ENCODE data around the gene TCTN2.

Gene TCTN2

GRCh38 chr12:123713823-123714585, 43.1 kb downstream of the TCTN2 start:
- H3K4me3 ChIP-seq (replicated peaks; ENCODE audit: insufficient read depth, low read length): no peak overlapping the region

GRCh38 chr12:123715195-123715594, 44.3 kb downstream of the TCTN2 start:
- no peak for TF ChIP-seq POLR2AphosphoS5 (IDR thresholded peaks at IDR 0.05; ENCODE audit: low read depth)
- no peak for TF ChIP-seq GABPA (IDR thresholded peaks at IDR 0.05; ENCODE audit: low read depth)
- no peak for TF ChIP-seq SPI1 (IDR thresholded peaks at IDR 0.05; ENCODE audit: borderline replicate concordance, low read depth)
- TF ChIP-seq REST (IDR thresholded peaks at IDR 0.05; ENCODE audit: insufficient replicate concordance, low read depth): no peak
- no peak for TF ChIP-seq CTCF (IDR thresholded peaks at IDR 0.05; ENCODE audit: insufficient read depth, low read length)
- no peak overlapping the region for H3K4me3 ChIP-seq (replicated peaks; ENCODE audit: insufficient read depth, low read length)
- H3K27ac ChIP-seq (replicated peaks): no peak overlapping the region
- H3K27me3 ChIP-seq (ENCODE audit: insufficient read depth, poor library complexity, severe bottlenecking): no peaks in the 10 kb centered on the region
- DNase-seq (ENCODE audit: low read depth in 1 of 2, low spot score in 1 of 2): no peak

More at GRCh38 chr12:123713823-123714585, 43.1 kb downstream of the TCTN2 start:
- Histone ChIP-seq H3K27me3 (ENCODE audit: insufficient read depth, poor library complexity, severe bottlenecking) (no peaks in the 10 kb centered on the region), H3K27ac (replicated peaks) (no peak overlapping the region)
- TF ChIP-seq CTCF (IDR thresholded peaks at IDR 0.05; ENCODE audit: insufficient read depth, low read length) (no peak), POLR2AphosphoS5 (IDR thresholded peaks at IDR 0.05; ENCODE audit: low read depth) (no peak), SPI1 (IDR thresholded peaks at IDR 0.05; ENCODE audit: borderline replicate concordance, low read depth) (no peak), GABPA (IDR thresholded peaks at IDR 0.05; ENCODE audit: low read depth) (no peak), REST (IDR thresholded peaks at IDR 0.05; ENCODE audit: insufficient replicate concordance, low read depth) (no peak)
- DNase-seq (ENCODE audit: low read depth in 1 of 2, low spot score in 1 of 2): no peak

- no peak for TF ChIP-seq POLR2AphosphoS5 (IDR thresholded peaks at IDR 0.05; ENCODE audit: low read depth)
- no peak for TF ChIP-seq SPI1 (IDR thresholded peaks at IDR 0.05; ENCODE audit: borderline replicate concordance, low read depth)
- no peak for TF ChIP-seq CTCF (IDR thresholded peaks at IDR 0.05; ENCODE audit: insufficient read depth, low read length)
- TF ChIP-seq REST (IDR thresholded peaks at IDR 0.05; ENCODE audit: insufficient replicate concordance, low read depth): no peak
- TF ChIP-seq GABPA (IDR thresholded peaks at IDR 0.05; ENCODE audit: low read depth): no peak
- H3K4me3 ChIP-seq (replicated peaks; ENCODE audit: insufficient read depth, low read length): no peak overlapping the region
- DNase-seq (ENCODE audit: low read depth in 1 of 2, low spot score in 1 of 2): no peak
- no peak overlapping the region for H3K27ac ChIP-seq (replicated peaks)
- no peaks in the 10 kb centered on the region for H3K27me3 ChIP-seq (ENCODE audit: insufficient read depth, poor library complexity, severe bottlenecking)
These were observed 46.4 kb downstream of the TCTN2 start for GRCh38 chr12:123717350-123717749.

All from HL-60 (cell line).